Adipocyte (in vitro differentiated cells): ENCODE measurements around the gene MLXIP.

ENCODE experiments used
- DNase-seq: peaks from one replicate; pipeline ENCODE4 v3.0.0-alpha.2; 2015; ENCODE audit warnings: low read depth
- H3K27me3 ChIP-seq: replicated peaks from 2 replicates; pipeline ENCODE4 v1.7.0; 2013; ENCODE audit warnings: mild to moderate bottlenecking, low read length, moderate library complexity; ENCODE audit not compliant: control insufficient read depth, insufficient read depth
- H3K36me3 ChIP-seq: 2 replicates; pipeline ENCODE4 v1.7.0; 2013; ENCODE audit warnings: low read length, mild to moderate bottlenecking, moderate library complexity; ENCODE audit not compliant: control insufficient read depth, insufficient read depth, severe bottlenecking
- H3K4me1 ChIP-seq: 2 replicates; pipeline ENCODE4 v1.7.0; 2013; ENCODE audit warnings: mild to moderate bottlenecking, low read length, moderate library complexity; ENCODE audit not compliant: control insufficient read depth, insufficient read depth
- H3K4me3 ChIP-seq: 2 replicates; pipeline ENCODE4 v1.7.0; 2013; ENCODE audit warnings: mild to moderate bottlenecking, low read length, moderate library complexity
- H3K9ac ChIP-seq: 2 replicates; pipeline ENCODE4 v1.7.0; 2013; ENCODE audit warnings: mild to moderate bottlenecking, low read length, moderate library complexity
- H3K9me3 ChIP-seq: 2 replicates; pipeline ENCODE4 v1.7.0; 2013; ENCODE audit warnings: mild to moderate bottlenecking, low read length, moderate library complexity; ENCODE audit not compliant: control insufficient read depth

The MLXIP gene

GRCh38 chr12:122082621-122083356, 4.2 kb downstream of the MLXIP start:
- H3K9ac ChIP-seq = peak overlapping the region; percentile 27
- H3K36me3 ChIP-seq = peaks cover 24% of the 10 kb centered on the region
- no peaks in the 10 kb centered on the region for H3K9me3 ChIP-seq
- H3K4me3 ChIP-seq = peak overlapping the region; percentile 94
- H3K4me1 ChIP-seq = peaks cover 57% of the 10 kb centered on the region
- H3K27me3 ChIP-seq = no peaks in the 10 kb centered on the region
- DNase-seq = no peak

- no peak overlapping the region for H3K4me3 ChIP-seq
- peaks cover 52% of the 10 kb centered on the region for H3K4me1 ChIP-seq
- peaks cover 24% of the 10 kb centered on the region for H3K36me3 ChIP-seq
- DNase-seq = no peak
- H3K9ac ChIP-seq = no peak overlapping the region
- no peaks in the 10 kb centered on the region for H3K9me3 ChIP-seq
- H3K27me3 ChIP-seq = no peaks in the 10 kb centered on the region
Observed at GRCh38 chr12:122084857-122085405, 6.4 kb downstream of the MLXIP start.

- H3K9ac ChIP-seq = no peak overlapping the region
- no peaks in the 10 kb centered on the region for H3K27me3 ChIP-seq
- no peak overlapping the region for H3K4me3 ChIP-seq
- no peak for DNase-seq
- peaks cover 24% of the 10 kb centered on the region for H3K36me3 ChIP-seq
- H3K9me3 ChIP-seq = no peaks in the 10 kb centered on the region
- peaks cover 52% of the 10 kb centered on the region for H3K4me1 ChIP-seq
Observed at GRCh38 chr12:122085591-122085990, 7.0 kb downstream of the MLXIP start.

- H3K9me3 ChIP-seq = no peaks in the 10 kb centered on the region
- H3K4me1 ChIP-seq = peaks cover 52% of the 10 kb centered on the region
- no peaks in the 10 kb centered on the region for H3K27me3 ChIP-seq
- no peak overlapping the region for H3K4me3 ChIP-seq
- peaks cover 24% of the 10 kb centered on the region for H3K36me3 ChIP-seq
- no peak for DNase-seq
- no peak overlapping the region for H3K9ac ChIP-seq
Observed at GRCh38 chr12:122086116-122086515, 7.6 kb downstream of the MLXIP start.

GRCh38 chr12:122086641-122087285, 8.2 kb downstream of the MLXIP start:
- peaks cover 52% of the 10 kb centered on the region for H3K4me1 ChIP-seq
- no peak for DNase-seq
- no peaks in the 10 kb centered on the region for H3K9me3 ChIP-seq
- H3K27me3 ChIP-seq = no peaks in the 10 kb centered on the region
- H3K4me3 ChIP-seq = no peak overlapping the region
- H3K9ac ChIP-seq = no peak overlapping the region
- peaks cover 24% of the 10 kb centered on the region for H3K36me3 ChIP-seq

- H3K9ac ChIP-seq = no peak overlapping the region
- no peak for DNase-seq
- H3K27me3 ChIP-seq = no peaks in the 10 kb centered on the region
- H3K4me3 ChIP-seq = no peak overlapping the region
- H3K36me3 ChIP-seq = peaks cover 24% of the 10 kb centered on the region
- no peaks in the 10 kb centered on the region for H3K9me3 ChIP-seq
- H3K4me1 ChIP-seq = peaks cover 52% of the 10 kb centered on the region
Observed at GRCh38 chr12:122087431-122088178, 9.0 kb downstream of the MLXIP start.

GRCh38 chr12:122088179-122088810, 9.7 kb downstream of the MLXIP start:
- Histone ChIP-seq H3K27me3 (no peaks in the 10 kb centered on the region), H3K4me3 (no peak overlapping the region), H3K9ac (no peak overlapping the region), H3K9me3 (no peaks in the 10 kb centered on the region), H3K4me1 (peaks cover 48% of the 10 kb centered on the region), H3K36me3 (peaks cover 24% of the 10 kb centered on the region)
- DNase-seq = no peak

GRCh38 chr12:122089077-122089476, 10.5 kb downstream of the MLXIP start:
- H3K27me3 ChIP-seq = no peaks in the 10 kb centered on the region
- peaks cover 48% of the 10 kb centered on the region for H3K4me1 ChIP-seq
- H3K4me3 ChIP-seq = no peak overlapping the region
- no peak for DNase-seq
- no peak overlapping the region for H3K9ac ChIP-seq
- no peaks in the 10 kb centered on the region for H3K9me3 ChIP-seq
- H3K36me3 ChIP-seq = peaks cover 19% of the 10 kb centered on the region

GRCh38 chr12:122090759-122091515, 12.4 kb downstream of the MLXIP start:
- Histone ChIP-seq H3K4me3 (peak overlapping the region; percentile 11), H3K9me3 (no peaks in the 10 kb centered on the region), H3K4me1 (peaks cover 48% of the 10 kb centered on the region), H3K9ac (peak overlapping the region; percentile 48), H3K36me3 (peaks cover 2% of the 10 kb centered on the region), H3K27me3 (no peaks in the 10 kb centered on the region)
- no peak for DNase-seq

- H3K9me3 ChIP-seq = no peaks in the 10 kb centered on the region
- H3K4me3 ChIP-seq = no peak overlapping the region
- H3K9ac ChIP-seq = no peak overlapping the region
- no peaks in the 10 kb centered on the region for H3K27me3 ChIP-seq
- DNase-seq = no peak
- H3K4me1 ChIP-seq = peaks cover 50% of the 10 kb centered on the region
- H3K36me3 ChIP-seq = no peaks in the 10 kb centered on the region
Observed at GRCh38 chr12:122093098-122093883, 14.7 kb downstream of the MLXIP start.
